Raji (cell line): ENCODE data around the gene IGF2R.

Experiments used
- POLR2A ChIP-seq: IDR thresholded peaks from 2 replicates; pipeline ENCODE4 v1.6.1; 2011; ENCODE audit warnings: low read depth, low read length, control low read depth; ENCODE audit not compliant: insufficient read depth

The IGF2R gene

GRCh38 chr6:160129881-160130615 lies 161.2 kb downstream of the IGF2R start:
- TF ChIP-seq POLR2A = no peak

GRCh38 chr6:160130729-160131484 lies 162.0 kb downstream of the IGF2R start:
- TF ChIP-seq POLR2A = no peak

- TF ChIP-seq POLR2A = no peak
These were observed 162.9 kb downstream of the IGF2R start for GRCh38 chr6:160131636-160132296.

- TF ChIP-seq POLR2A = no peak
These were observed 163.4 kb downstream of the IGF2R start for GRCh38 chr6:160132297-160132637.

GRCh38 chr6:160132776-160133338 lies 164.0 kb downstream of the IGF2R start:
- TF ChIP-seq POLR2A = no peak

GRCh38 chr6:160133441-160134336 lies 164.8 kb downstream of the IGF2R start:
- TF ChIP-seq POLR2A = no peak

GRCh38 chr6:160134779-160135547 lies 166.1 kb downstream of the IGF2R start:
- no peak for TF ChIP-seq POLR2A

- no peak for TF ChIP-seq POLR2A
These were observed 167.2 kb downstream of the IGF2R start for GRCh38 chr6:160135907-160136655.

GRCh38 chr6:160137130-160137988 lies 168.5 kb downstream of the IGF2R start:
- no peak for TF ChIP-seq POLR2A

- no peak for TF ChIP-seq POLR2A
These were observed 169.3 kb downstream of the IGF2R start for GRCh38 chr6:160137989-160138835.

- no peak for TF ChIP-seq POLR2A
These were observed 170.0 kb downstream of the IGF2R start for GRCh38 chr6:160138839-160139419.
